MM.1S (cell line): Measurements from ENCODE around the gene TCF3.
A peak's percentile ranks its signal among the peaks of the same experiment; 100 is the strongest.

Experiments used
- DNase-seq: peaks from one replicate; pipeline ENCODE4 v3.0.0-alpha.2; 2015
- H2AFZ ChIP-seq: fragments of 300-600 bp; sonication (generic); 2 replicates; pipeline ENCODE4 v1.6.0; 2016; ENCODE audit warnings: antibody characterized with exemption, low read length
- H3F3A ChIP-seq: fragments of 300-600 bp; sonication (generic); 2 replicates; pipeline ENCODE4 v1.6.1; 2016; ENCODE audit warnings: mild to moderate bottlenecking, antibody characterized with exemption, low read length, moderate library complexity, mixed read lengths; ENCODE audit not compliant: insufficient read depth
- H3K27ac ChIP-seq: fragments of 300-600 bp; sonication (generic); 2 replicates; pipeline ENCODE4 v1.5.1; 2016; ENCODE audit warnings: mild to moderate bottlenecking, low read length
- H3K27me3 ChIP-seq: fragments of 300-600 bp; sonication (generic); replicated peaks from 2 replicates; pipeline ENCODE4 v1.6.0; 2016; ENCODE audit warnings: low read length; ENCODE audit not compliant: insufficient read depth
- H3K36me3 ChIP-seq: fragments of 300-600 bp; sonication (generic); replicated peaks from 2 replicates; pipeline ENCODE4 v1.6.1; 2016; ENCODE audit warnings: mild to moderate bottlenecking, low read length, mixed read lengths; ENCODE audit not compliant: insufficient read depth
- H3K4me1 ChIP-seq: fragments of 300-600 bp; sonication (generic); 2 replicates; pipeline ENCODE4 v1.6.1; 2016; ENCODE audit warnings: low read length, mixed read lengths
- H3K4me2 ChIP-seq: fragments of 300-600 bp; sonication (generic); 2 replicates; pipeline ENCODE4 v1.6.0; 2016; ENCODE audit warnings: low read depth, low read length
- H3K4me3 ChIP-seq: fragments of 300-600 bp; sonication (generic); 2 replicates; pipeline ENCODE4 v1.5.1; 2016; ENCODE audit warnings: low read length, mixed read lengths
- H3K79me2 ChIP-seq: fragments of 300-600 bp; sonication (generic); 2 replicates; pipeline ENCODE4 v1.6.1; 2016; ENCODE audit warnings: mixed run types, low read length, mixed read lengths
- H3K9ac ChIP-seq: fragments of 300-600 bp; sonication (generic); 2 replicates; pipeline ENCODE4 v1.6.1; 2016; ENCODE audit warnings: low read length, mixed read lengths
- H3K9me2 ChIP-seq: fragments of 300-600 bp; sonication (generic); replicated peaks from 2 replicates; pipeline ENCODE4 v1.6.1; 2016; ENCODE audit warnings: mild to moderate bottlenecking, low read length, mixed read lengths; ENCODE audit not compliant: insufficient read depth
- H3K9me3 ChIP-seq: fragments of 300-600 bp; sonication (generic); replicated peaks from 2 replicates; pipeline ENCODE4 v1.6.1; 2016; ENCODE audit warnings: mild to moderate bottlenecking, low read length, mixed read lengths; ENCODE audit not compliant: insufficient read depth
- H4K20me1 ChIP-seq: fragments of 300-600 bp; sonication (generic); 2 replicates; pipeline ENCODE4 v1.6.1; 2016; ENCODE audit warnings: mild to moderate bottlenecking, low read length, moderate library complexity, mixed read lengths; ENCODE audit not compliant: insufficient read depth
- CTCF ChIP-seq: fragments of 300-600 bp; sonication (generic); IDR thresholded peaks from 2 replicates; pipeline ENCODE4 v1.5.1; 2016; ENCODE audit warnings: antibody characterized with exemption, low read length, mixed read lengths
- EZH2 ChIP-seq: fragments of 300-600 bp; sonication (generic); optimal IDR thresholded peaks from 2 replicates; pipeline ENCODE3; 2017; ENCODE audit warnings: low read depth, mild to moderate bottlenecking, antibody characterized with exemption, low read length, mixed read lengths
- EZH2phosphoT487 ChIP-seq: fragments of 300-600 bp; sonication (generic); IDR thresholded peaks from 2 replicates; pipeline ENCODE4 v1.6.1; 2018; ENCODE audit warnings: antibody characterized with exemption, low read length

The TCF3 gene

GRCh38 chr19:1627194-1627593 is 25.2 kb downstream of the TCF3 start:
- Histone ChIP-seq H3K9me3 (no peaks in the 10 kb centered on the region), H2AFZ (no peak overlapping the region), H4K20me1 (peaks cover 22% of the 10 kb centered on the region; the same call in 1 of the 2 replicates), H3K9ac (no peak overlapping the region), H3K4me3 (no peak overlapping the region), H3K4me2 (no peak overlapping the region), H3K36me3 (peaks cover 23% of the 10 kb centered on the region), H3K27me3 (no peaks in the 10 kb centered on the region), H3K79me2 (peaks cover 80% of the 10 kb centered on the region), H3K4me1 (no peaks in the 10 kb centered on the region), H3K9me2 (no peaks in the 10 kb centered on the region), H3F3A (peaks cover 6% of the 10 kb centered on the region; the same call in 1 of the 2 replicates), H3K27ac (no peak overlapping the region)
- no peak for DNase-seq
- no peak for TF ChIP-seq EZH2phosphoT487
- no peak for TF ChIP-seq EZH2
- TF ChIP-seq CTCF, result no peak

GRCh38 chr19:1626417-1627010 is 25.9 kb downstream of the TCF3 start:
- Histone ChIP-seq H4K20me1 (peaks cover 19% of the 10 kb centered on the region; the same call in 1 of the 2 replicates), H3K4me2 (no peak overlapping the region), H3K9me2 (no peaks in the 10 kb centered on the region), H3K4me3 (no peak overlapping the region), H3K4me1 (no peaks in the 10 kb centered on the region), H3K36me3 (peaks cover 20% of the 10 kb centered on the region), H3K9ac (no peak overlapping the region), H3K27me3 (no peaks in the 10 kb centered on the region), H3K79me2 (peaks cover 76% of the 10 kb centered on the region), H3K27ac (no peak overlapping the region), H3K9me3 (no peaks in the 10 kb centered on the region), H2AFZ (no peak overlapping the region), H3F3A (peaks cover 6% of the 10 kb centered on the region; the same call in 1 of the 2 replicates)
- no peak for DNase-seq
- TF ChIP-seq EZH2 (no peak), CTCF (no peak), EZH2phosphoT487 (no peak)

- peak; percentile 21 for DNase-seq
- H3K9me3 ChIP-seq, result no peaks in the 10 kb centered on the region
Measured at GRCh38 chr19:1624458-1624857, 28.0 kb downstream of the TCF3 start.

More at GRCh38 chr19:1624458-1624857, 28.0 kb downstream of the TCF3 start:
- Histone ChIP-seq H3K36me3 (peaks cover 22% of the 10 kb centered on the region), H3K4me2 (no peak overlapping the region), H3K4me1 (0 out of 2 replicates have a peak, but pooled peaks cover 4% of the 10 kb centered on the region), H3K27me3 (no peaks in the 10 kb centered on the region), H3K27ac (no peak overlapping the region), H3K9ac (no peak overlapping the region), H3K4me3 (no peak overlapping the region), H3F3A (peaks cover 15% of the 10 kb centered on the region), H2AFZ (no peak overlapping the region), H3K9me2 (no peaks in the 10 kb centered on the region), H4K20me1 (peaks cover 10% of the 10 kb centered on the region; the same call in 1 of the 2 replicates), H3K79me2 (peaks cover 74% of the 10 kb centered on the region)
- TF ChIP-seq CTCF, result peak; percentile 58
- TF ChIP-seq EZH2phosphoT487, result no peak
